HEK293T (cell line): ENCODE data around the gene KRT80.

Experiments
- ARNT ChIP-seq: fragments of 450-650 bp; IDR thresholded peaks from 2 replicates; pipeline ENCODE4 v1.6.1; 2017; ENCODE audit warnings: mild to moderate bottlenecking
- ELF4 ChIP-seq: fragments of 450-650 bp; IDR thresholded peaks from 2 replicates; pipeline ENCODE4 v1.6.1; 2017; ENCODE audit warnings: antibody characterized with exemption
- HDGF ChIP-seq: fragments of 450-650 bp; IDR thresholded peaks from 2 replicates; pipeline ENCODE4 v1.6.1; 2017; ENCODE audit warnings: antibody characterized with exemption, borderline replicate concordance
- L3MBTL2 ChIP-seq: fragments of 450-650 bp; conservative IDR thresholded peaks from 2 replicates; pipeline ENCODE4 v1.6.1; 2016; ENCODE audit warnings: mild to moderate bottlenecking
- SUZ12 ChIP-seq: fragments of 450-650 bp; IDR thresholded peaks from 2 replicates; pipeline ENCODE4 v1.6.1; 2016; ENCODE audit warnings: mild to moderate bottlenecking

GRCh38 chr12:52147367-52147963 lies 44.3 kb downstream of the KRT80 start:
- no peak for TF ChIP-seq HDGF
- TF ChIP-seq L3MBTL2: no peak
- TF ChIP-seq ARNT: no peak
- no peak for TF ChIP-seq SUZ12
- TF ChIP-seq ELF4: no peak
